Neural cell (in vitro differentiated cells): ENCODE data around the gene INHBC. TPM values are rescaled to one million over a fixed set of nuclear protein-coding genes. Genes with fewer than 3 reads are reported as not detected.

Source experiments
- H2AFZ ChIP-seq: fragments of 200-600, 300-800 bp; sonication (generic), shearing (Covaris generic); 2 replicates; pipeline ENCODE4 v1.6.0; 2014; ENCODE audit warnings: low read depth, mild to moderate bottlenecking, antibody characterized with exemption, low read length, moderate library complexity
- H3F3A ChIP-seq: fragments of 200-600 bp; shearing (Covaris generic); 2 replicates; pipeline ENCODE4 v1.6.1; 2016; ENCODE audit warnings: mild to moderate bottlenecking, moderate library complexity, mixed read lengths, antibody characterized with exemption, low read length; ENCODE audit not compliant: insufficient read depth, poor library complexity, severe bottlenecking
- H3K27ac ChIP-seq: fragments of 200-600, 300-800 bp; sonication (generic), shearing (Covaris generic); 2 replicates; pipeline ENCODE4 v1.5.1; 2014; ENCODE audit warnings: mild to moderate bottlenecking, low read length, moderate library complexity
- H3K27me3 ChIP-seq: fragments of 300-800, 200-600 bp; sonication (generic), shearing (Covaris generic); 2 replicates; pipeline ENCODE4 v1.6.0; 2014; ENCODE audit warnings: mild to moderate bottlenecking, low read depth, low read length, moderate library complexity; ENCODE audit not compliant: insufficient read depth
- H3K36me3 ChIP-seq: fragments of 300-800, 200-600 bp; sonication (generic), shearing (Covaris generic); 2 replicates; pipeline ENCODE4 v1.5.1; 2014; ENCODE audit warnings: mild to moderate bottlenecking, antibody characterized with exemption, low read length, moderate library complexity; ENCODE audit not compliant: insufficient read depth
- H3K4me2 ChIP-seq: fragments of 300-800, 200-600 bp; sonication (generic), shearing (Covaris generic); 2 replicates; pipeline ENCODE4 v1.6.0; 2014; ENCODE audit warnings: mild to moderate bottlenecking, low read length
- H3K4me3 ChIP-seq: fragments of 300-800, 200-600 bp; sonication (generic), shearing (Covaris generic); 2 replicates; pipeline ENCODE4 v1.5.1; 2014; ENCODE audit warnings: mild to moderate bottlenecking, low read length, moderate library complexity
- H3K79me2 ChIP-seq: fragments of 200-600 bp; shearing (Covaris generic); replicated peaks from 2 replicates; pipeline ENCODE4 v1.6.0; 2014; ENCODE audit warnings: mild to moderate bottlenecking, low read length, moderate library complexity; ENCODE audit not compliant: insufficient read depth
- H3K9ac ChIP-seq: fragments of 300-800, 200-600 bp; sonication (generic), shearing (Covaris generic); 2 replicates; pipeline ENCODE4 v1.6.1; 2016; ENCODE audit warnings: mild to moderate bottlenecking, low read length, mixed read lengths
- H3K9me2 ChIP-seq: fragments of 200-600 bp; shearing (Covaris generic); 2 replicates; pipeline ENCODE4 v1.6.1; 2016; ENCODE audit warnings: mild to moderate bottlenecking, low read length, mixed read lengths; ENCODE audit not compliant: insufficient read depth
- H3K9me3 ChIP-seq: fragments of 200-600, 300-800 bp; sonication (generic), shearing (Covaris generic); 2 replicates; pipeline ENCODE4 v1.6.1; 2016; ENCODE audit warnings: mild to moderate bottlenecking, mixed run types, low read length, moderate library complexity, mixed read lengths
- H4K20me1 ChIP-seq: fragments of 200-600 bp; shearing (Covaris generic); 2 replicates; pipeline ENCODE4 v1.6.1; 2016; ENCODE audit warnings: mild to moderate bottlenecking, mixed run types; ENCODE audit not compliant: insufficient read depth
- CTCF ChIP-seq: fragments of 450-650 bp; IDR thresholded peaks from 2 replicates; pipeline ENCODE4 v1.5.1; 2014; ENCODE audit warnings: antibody characterized with exemption, mild to moderate bottlenecking, moderate library complexity; ENCODE audit not compliant: poor library complexity, severe bottlenecking
- EZH2 ChIP-seq: fragments of 200-600, 300-800 bp; shearing (Covaris generic), sonication (generic); IDR thresholded peaks from 2 replicates; pipeline ENCODE4 v1.6.1; 2014; ENCODE audit warnings: antibody characterized with exemption, low read length, borderline replicate concordance, mild to moderate bottlenecking; ENCODE audit not compliant: insufficient read depth, poor library complexity, severe bottlenecking
- MXI1 ChIP-seq: fragments of 450-650 bp; conservative IDR thresholded peaks from 2 replicates; pipeline ENCODE4 v1.6.1; 2014; ENCODE audit warnings: antibody characterized with exemption, mild to moderate bottlenecking; ENCODE audit not compliant: poor library complexity, severe bottlenecking
- POLR2AphosphoS5 ChIP-seq: IDR thresholded peaks from 2 replicates; pipeline ENCODE4 v1.6.1; 2012
- RAD21 ChIP-seq: fragments of 450-650 bp; conservative IDR thresholded peaks from 2 replicates; pipeline ENCODE4 v1.6.1; 2014; ENCODE audit warnings: antibody characterized with exemption, mild to moderate bottlenecking, moderate library complexity
- REST ChIP-seq: IDR thresholded peaks from 2 replicates; pipeline ENCODE4 v1.6.1; 2012; ENCODE audit warnings: borderline replicate concordance
- SMC3 ChIP-seq: fragments of 450-650 bp; conservative IDR thresholded peaks from 2 replicates; pipeline ENCODE4 v1.6.1; 2014; ENCODE audit warnings: antibody characterized with exemption, mild to moderate bottlenecking, moderate library complexity; ENCODE audit not compliant: poor library complexity
- TAF1 ChIP-seq: IDR thresholded peaks from 2 replicates; pipeline ENCODE4 v1.6.1; 2012; ENCODE audit warnings: low read depth
- polyA plus RNA-seq: library from polyadenylated mRNA; depleted of rRNA; stranded (reverse); fragments of >200 nt; gene quantifications from 2 replicates; pipeline ENCODE4 v1.2.3, GENCODE V29; 2014

Gene INHBC
- polyA plus RNA-seq, 1 donor from 2014 or later: not detected

GRCh38 chr12:57462912-57463253 is 28.3 kb downstream of the INHBC start:
- H2AFZ ChIP-seq: no peak overlapping the region
- no peak overlapping the region for H3K9ac ChIP-seq
- H3K9me3 ChIP-seq: no peaks in the 10 kb centered on the region
- TF ChIP-seq REST (no peak), MXI1 (no peak), EZH2 (no peak), SMC3 (no peak), RAD21 (no peak), CTCF (no peak)
- peaks cover 43% of the 10 kb centered on the region for H3K27me3 ChIP-seq
- H3F3A ChIP-seq: no peaks in the 10 kb centered on the region
- no peak overlapping the region for H3K4me2 ChIP-seq
- no peak overlapping the region for H3K27ac ChIP-seq
- H3K79me2 ChIP-seq: no peaks in the 10 kb centered on the region
- H3K36me3 ChIP-seq: no peaks in the 10 kb centered on the region
- H4K20me1 ChIP-seq: no peaks in the 10 kb centered on the region
- H3K9me2 ChIP-seq: no peaks in the 10 kb centered on the region
- H3K4me3 ChIP-seq: no peak overlapping the region

- H4K20me1 ChIP-seq: no peaks in the 10 kb centered on the region
- no peaks in the 10 kb centered on the region for H3K9me3 ChIP-seq
- H3K27ac ChIP-seq: no peak overlapping the region
- no peak overlapping the region for H3K4me2 ChIP-seq
- H3K27me3 ChIP-seq: peaks cover 38% of the 10 kb centered on the region
- H3K4me3 ChIP-seq: no peak overlapping the region
- no peak for TF ChIP-seq SMC3
- TF ChIP-seq TAF1: no peak
- no peak for TF ChIP-seq EZH2
- no peak for TF ChIP-seq RAD21
- no peaks in the 10 kb centered on the region for H3K9me2 ChIP-seq
- no peak overlapping the region for H3K9ac ChIP-seq
- H3F3A ChIP-seq: no peaks in the 10 kb centered on the region
- no peaks in the 10 kb centered on the region for H3K79me2 ChIP-seq
- no peaks in the 10 kb centered on the region for H3K36me3 ChIP-seq
- H2AFZ ChIP-seq: no peak overlapping the region
Measured at GRCh38 chr12:57464569-57464968, 30.0 kb downstream of the INHBC start.

GRCh38 chr12:57465030-57465746 is 30.6 kb downstream of the INHBC start:
- no peak overlapping the region for H3K9ac ChIP-seq
- no peak overlapping the region for H3K4me3 ChIP-seq
- no peak overlapping the region for H3K27ac ChIP-seq
- H3K9me3 ChIP-seq: no peaks in the 10 kb centered on the region
- H3F3A ChIP-seq: no peaks in the 10 kb centered on the region
- peaks cover 32% of the 10 kb centered on the region for H3K27me3 ChIP-seq
- TF ChIP-seq POLR2AphosphoS5 (no peak), CTCF (no peak), EZH2 (no peak), TAF1 (no peak), RAD21 (no peak), REST (no peak), SMC3 (no peak)
- H3K4me2 ChIP-seq: no peak overlapping the region
- H4K20me1 ChIP-seq: no peaks in the 10 kb centered on the region
- no peak overlapping the region for H2AFZ ChIP-seq
- H3K9me2 ChIP-seq: no peaks in the 10 kb centered on the region
- no peaks in the 10 kb centered on the region for H3K79me2 ChIP-seq
- no peaks in the 10 kb centered on the region for H3K36me3 ChIP-seq
